ENCODE results near the gene TET1.

DNA sequence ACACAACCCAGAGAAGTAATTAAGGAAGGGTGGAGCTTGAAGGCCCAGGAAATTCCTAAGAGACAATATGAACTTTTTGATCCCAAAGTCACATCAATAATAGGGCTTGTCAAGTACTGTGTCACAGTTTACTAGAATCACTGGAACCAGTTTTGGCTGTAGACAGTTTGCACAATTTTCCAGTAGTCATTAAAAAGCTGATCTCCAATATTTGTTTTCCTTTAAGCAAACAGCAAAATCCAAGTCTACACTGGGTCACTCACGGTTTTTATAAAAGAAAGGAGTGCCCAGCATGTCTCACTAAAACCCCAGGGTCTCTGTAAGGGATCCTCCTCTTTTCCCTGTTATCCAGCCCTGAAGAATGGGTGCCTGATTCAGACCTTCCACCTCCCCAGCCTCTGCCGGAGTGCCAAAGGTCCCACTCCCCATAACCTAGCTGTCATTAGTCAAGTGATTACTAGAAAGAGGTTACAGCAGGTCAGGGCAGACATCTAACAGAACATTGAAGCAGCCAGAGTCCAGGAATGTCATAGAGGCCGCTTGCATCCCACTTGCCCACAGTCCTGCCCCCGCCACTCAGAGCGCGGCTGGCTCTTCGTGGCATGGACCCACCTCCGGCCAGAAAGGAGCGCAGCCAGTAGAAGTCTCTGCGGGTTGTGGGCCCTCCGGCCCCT, 33.4 kb upstream of the TET1 start:
- TF ChIP-seq CSDC2 (CRISPR knock-in tag; IDR thresholded peaks at IDR 0.05) = no peak
- TF ChIP-seq ARNTL (CRISPR knock-in tag; IDR thresholded peaks at IDR 0.05; ENCODE audit: borderline replicate concordance, low read depth) = no peak
- no peak for TF ChIP-seq ZFP30 (CRISPR knock-in tag; IDR thresholded peaks at IDR 0.05)
- TF ChIP-seq, protein P1, sequence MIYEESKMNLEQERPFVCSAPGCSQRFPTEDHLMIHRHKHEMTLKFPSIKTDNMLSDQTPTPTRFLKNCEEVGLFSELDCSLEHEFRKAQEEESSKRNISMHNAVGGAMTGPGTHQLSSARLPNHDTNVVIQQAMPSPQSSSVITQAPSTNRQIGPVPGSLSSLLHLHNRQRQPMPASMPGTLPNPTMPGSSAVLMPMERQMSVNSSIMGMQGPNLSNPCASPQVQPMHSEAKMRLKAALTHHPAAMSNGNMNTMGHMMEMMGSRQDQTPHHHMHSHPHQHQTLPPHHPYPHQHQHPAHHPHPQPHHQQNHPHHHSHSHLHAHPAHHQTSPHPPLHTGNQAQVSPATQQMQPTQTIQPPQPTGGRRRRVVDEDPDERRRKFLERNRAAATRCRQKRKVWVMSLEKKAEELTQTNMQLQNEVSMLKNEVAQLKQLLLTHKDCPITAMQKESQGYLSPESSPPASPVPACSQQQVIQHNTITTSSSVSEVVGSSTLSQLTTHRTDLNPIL (CRISPR knock-in tag; IDR thresholded peaks at IDR 0.05; ENCODE audit: low read depth) = no peak
- TF ChIP-seq ESRRG (CRISPR knock-in tag; IDR thresholded peaks at IDR 0.05) = no peak
- no peak for TF ChIP-seq TCF4 (CRISPR knock-in tag; IDR thresholded peaks at IDR 0.05; ENCODE audit: borderline replicate concordance)
- no peak for TF ChIP-seq TOX (CRISPR knock-in tag; IDR thresholded peaks at IDR 0.05; ENCODE audit: borderline replicate concordance)
- no peak for TF ChIP-seq RARB (CRISPR knock-in tag; IDR thresholded peaks at IDR 0.05)
- no peak for TF ChIP-seq PPARA (CRISPR knock-in tag; IDR thresholded peaks at IDR 0.05; ENCODE audit: borderline replicate concordance)
- TF ChIP-seq, protein P2, sequence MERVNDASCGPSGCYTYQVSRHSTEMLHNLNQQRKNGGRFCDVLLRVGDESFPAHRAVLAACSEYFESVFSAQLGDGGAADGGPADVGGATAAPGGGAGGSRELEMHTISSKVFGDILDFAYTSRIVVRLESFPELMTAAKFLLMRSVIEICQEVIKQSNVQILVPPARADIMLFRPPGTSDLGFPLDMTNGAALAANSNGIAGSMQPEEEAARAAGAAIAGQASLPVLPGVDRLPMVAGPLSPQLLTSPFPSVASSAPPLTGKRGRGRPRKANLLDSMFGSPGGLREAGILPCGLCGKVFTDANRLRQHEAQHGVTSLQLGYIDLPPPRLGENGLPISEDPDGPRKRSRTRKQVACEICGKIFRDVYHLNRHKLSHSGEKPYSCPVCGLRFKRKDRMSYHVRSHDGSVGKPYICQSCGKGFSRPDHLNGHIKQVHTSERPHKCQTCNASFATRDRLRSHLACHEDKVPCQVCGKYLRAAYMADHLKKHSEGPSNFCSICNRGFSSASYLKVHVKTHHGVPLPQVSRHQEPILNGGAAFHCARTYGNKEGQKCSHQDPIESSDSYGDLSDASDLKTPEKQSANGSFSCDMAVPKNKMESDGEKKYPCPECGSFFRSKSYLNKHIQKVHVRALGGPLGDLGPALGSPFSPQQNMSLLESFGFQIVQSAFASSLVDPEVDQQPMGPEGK (CRISPR knock-in tag; IDR thresholded peaks at IDR 0.05; ENCODE audit: borderline replicate concordance) = no peak
